ENCODE data around the gene PFDN4.

Gene PFDN4

DNA sequence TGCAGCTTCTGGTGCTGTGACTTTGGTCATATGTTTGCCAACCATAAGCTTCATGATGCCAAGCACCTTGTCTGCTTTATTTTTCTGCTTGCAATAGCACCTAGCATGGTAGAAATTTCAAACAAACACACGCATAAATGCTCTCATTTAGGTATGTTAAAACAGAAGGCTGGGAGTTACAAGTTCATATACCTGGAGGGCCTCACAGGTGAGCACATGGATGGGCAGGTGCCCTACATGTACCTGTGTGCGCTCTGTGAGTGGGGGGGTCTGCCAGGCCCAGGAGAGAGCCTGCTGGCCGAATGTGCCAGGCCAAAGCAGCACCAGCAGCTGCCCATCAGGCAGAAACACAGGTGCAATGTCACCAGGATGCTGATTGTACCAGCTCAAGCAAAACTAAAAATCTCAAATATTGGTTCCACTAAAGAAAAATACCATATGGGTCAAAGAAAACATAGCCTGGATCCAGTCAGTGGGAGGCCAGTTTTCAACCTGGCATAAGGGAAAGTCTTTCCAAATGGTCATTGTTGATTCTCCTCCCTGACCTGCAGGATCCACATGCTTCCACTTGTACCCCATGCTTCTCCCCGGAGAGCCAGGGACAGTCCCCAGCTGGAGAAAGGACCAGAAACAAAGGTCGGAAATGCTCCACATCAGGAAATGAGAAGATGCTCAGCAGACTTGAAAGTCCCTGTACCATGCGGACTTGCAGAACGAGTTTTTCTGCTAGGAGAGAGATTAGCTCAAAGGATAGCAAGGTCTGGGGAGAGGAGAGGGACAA lies 7.2 kb upstream of the PFDN4 start:
- DNase-seq (ENCODE audit: low spot score): no peak

DNA sequence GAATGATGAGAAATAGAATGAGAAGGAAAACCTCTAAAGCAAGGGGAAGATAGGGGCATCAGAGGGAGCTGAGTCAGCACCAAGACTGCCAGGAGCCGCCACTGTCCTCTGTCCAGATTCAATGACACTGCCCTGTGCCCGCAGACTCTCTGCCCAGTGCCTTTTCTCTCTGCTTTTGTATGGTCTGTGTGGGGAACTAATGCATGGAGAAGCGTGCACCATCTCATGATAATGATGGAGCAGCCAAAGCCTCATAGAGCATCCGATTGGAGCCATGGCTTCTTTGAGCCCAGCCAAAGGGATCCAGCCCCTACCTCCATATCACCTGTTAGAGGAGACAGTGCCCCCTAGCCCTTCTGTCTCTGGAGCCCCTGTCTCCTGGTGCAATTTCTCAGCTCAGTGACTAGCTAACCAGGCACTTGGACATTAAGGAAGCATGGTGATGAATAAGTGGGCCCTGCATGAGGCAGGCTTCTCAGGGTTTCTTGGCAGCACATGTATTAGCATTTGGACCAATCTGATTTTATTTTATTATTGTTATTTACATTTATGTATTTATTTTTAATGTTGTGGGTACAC lies 6.5 kb upstream of the PFDN4 start:
- no peak for DNase-seq (ENCODE audit: low spot score)

DNA sequence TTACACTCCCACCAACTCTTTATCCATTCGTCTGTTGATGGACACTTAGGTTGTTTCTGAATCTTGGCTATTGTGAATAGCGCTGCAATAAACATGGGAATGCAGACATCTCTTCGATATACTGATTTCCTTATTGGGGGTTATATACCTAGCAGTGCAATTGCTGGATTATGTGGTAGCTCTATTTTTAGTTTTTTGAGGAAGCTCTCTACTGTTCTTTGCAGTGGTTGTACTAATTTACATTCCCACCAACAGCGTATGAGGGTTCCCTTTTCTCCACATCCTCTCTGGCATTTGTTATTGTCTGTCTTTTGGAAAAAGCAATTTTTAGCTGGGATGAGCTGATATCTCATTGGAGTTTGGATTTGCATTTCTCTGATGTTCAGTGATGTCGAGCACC lies 4.6 kb upstream of the PFDN4 start:
- no peak for DNase-seq (ENCODE audit: low spot score)

DNA sequence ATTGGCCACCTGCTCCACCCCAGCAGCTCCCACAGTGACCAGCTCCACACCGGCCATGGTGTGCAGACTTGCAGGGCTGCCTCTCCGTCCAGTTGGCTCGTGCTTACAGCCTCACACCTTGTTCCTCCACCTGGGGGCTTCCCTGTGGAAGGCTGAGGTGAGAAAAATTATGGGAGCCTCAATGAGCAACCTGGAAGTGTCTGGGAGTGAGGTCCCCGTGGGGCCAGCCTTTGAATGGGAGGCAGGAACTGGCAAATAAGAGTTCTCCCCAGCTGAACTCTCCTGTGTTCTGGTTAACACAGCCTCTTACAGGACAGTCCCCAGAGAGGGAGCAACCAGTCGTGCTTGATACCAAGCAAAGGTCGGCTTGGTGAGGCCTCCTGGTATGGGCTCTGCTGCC lies 3.8 kb upstream of the PFDN4 start:
- DNase-seq (ENCODE audit: low spot score): no peak

DNA sequence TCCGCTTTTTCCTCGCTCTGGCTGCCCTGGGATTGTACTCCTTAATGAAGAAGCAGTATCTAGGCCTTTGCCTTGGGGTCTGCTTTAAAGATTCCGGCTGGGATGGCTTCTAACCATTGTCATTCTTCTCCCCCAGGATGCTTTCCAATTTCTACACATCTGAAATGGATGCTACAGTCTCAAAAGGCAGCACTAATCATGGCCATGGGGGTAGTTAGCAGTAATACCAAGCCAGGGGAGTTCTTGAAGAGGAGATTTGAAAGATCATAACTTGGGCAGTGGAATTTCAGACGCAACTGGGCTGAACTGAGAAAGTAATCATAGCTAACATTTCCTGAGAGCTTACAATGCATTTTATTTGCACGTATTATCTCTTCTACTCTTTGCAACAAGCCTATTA lies 3.4 kb upstream of the PFDN4 start:
- no peak for DNase-seq (ENCODE audit: low spot score)

DNA sequence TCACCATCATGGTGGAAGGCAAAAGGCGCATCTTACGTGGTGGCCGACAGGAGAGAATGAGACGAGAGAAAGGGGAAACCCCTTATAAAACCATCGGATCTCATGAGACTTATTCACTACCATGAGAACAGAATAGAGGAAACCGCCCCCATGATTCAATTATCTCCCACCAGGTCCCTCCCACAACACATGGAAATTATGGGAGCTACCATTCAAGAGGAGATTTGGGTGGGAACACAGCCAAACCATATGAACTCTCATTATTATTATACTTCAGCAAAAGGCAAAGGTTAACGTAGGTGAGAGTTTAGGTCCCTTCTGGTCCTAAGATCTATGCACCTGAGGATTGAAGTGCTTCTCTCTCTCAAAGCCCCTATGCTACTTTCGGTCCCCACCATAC lies 2.4 kb upstream of the PFDN4 start:
- DNase-seq (ENCODE audit: low spot score): no peak

DNA sequence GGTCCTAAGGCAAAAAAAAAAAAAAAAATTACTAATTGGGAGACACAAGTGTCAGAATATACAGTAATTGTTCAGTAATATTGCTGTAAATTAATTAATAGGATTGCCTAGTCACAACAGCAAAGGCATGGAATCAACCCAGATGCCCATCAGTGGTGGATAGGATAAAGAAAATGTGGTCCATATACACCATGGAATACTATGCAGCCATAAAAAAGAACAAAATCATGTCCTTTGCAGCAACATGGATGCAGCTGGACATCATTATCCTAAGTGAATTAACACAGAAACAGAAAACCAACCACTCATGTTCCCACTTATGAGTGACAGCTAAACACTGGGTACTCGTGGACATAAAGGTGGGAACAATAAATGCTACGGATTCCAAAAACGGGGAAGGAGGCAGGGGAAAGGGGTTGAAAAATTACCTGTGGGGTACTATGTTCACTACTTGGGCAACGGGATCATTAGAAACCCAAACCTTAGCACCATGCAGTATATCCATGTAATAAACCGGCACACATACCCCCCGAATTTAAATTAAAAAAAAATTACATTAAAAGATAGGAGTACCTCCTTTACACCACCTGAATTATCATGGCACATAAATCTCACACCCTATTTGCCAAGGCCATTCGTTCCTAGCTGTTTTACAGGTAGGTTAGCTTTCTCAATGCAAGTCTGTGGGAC lies 689 bp upstream of the PFDN4 start:
- no peak for DNase-seq (ENCODE audit: low spot score)

DNA sequence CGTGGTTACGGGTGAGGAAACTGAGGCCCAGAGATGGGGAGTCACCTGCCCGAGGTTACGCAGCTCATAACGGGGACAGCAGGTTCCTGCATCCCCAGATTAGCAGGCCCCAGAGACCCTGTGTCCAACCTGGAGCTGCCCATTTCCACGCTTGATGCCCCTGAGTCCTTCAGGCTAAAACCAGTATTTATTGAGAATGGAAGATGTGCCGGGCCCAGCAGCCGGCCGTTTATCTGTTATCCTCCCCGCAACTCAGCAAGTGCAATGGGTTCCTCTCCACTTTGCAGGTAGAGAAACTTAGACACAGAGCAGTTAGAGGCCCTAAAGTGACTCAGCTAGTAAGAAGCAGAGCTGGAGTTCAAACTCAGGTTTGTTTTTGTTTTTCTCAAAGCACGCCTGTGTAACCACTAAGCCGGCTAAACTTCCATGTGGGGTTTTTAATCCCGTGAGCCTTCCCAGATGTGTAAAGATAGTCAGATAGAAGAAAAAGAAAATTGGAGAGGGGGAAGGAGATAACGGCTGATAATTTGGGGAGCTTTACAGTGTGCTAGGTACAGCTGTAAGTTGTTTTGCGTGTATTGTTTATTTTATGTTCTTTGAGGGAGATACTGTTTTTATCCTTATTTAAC lies 775 bp downstream of the PFDN4 start:
- no peak for DNase-seq (ENCODE audit: low spot score)

DNA sequence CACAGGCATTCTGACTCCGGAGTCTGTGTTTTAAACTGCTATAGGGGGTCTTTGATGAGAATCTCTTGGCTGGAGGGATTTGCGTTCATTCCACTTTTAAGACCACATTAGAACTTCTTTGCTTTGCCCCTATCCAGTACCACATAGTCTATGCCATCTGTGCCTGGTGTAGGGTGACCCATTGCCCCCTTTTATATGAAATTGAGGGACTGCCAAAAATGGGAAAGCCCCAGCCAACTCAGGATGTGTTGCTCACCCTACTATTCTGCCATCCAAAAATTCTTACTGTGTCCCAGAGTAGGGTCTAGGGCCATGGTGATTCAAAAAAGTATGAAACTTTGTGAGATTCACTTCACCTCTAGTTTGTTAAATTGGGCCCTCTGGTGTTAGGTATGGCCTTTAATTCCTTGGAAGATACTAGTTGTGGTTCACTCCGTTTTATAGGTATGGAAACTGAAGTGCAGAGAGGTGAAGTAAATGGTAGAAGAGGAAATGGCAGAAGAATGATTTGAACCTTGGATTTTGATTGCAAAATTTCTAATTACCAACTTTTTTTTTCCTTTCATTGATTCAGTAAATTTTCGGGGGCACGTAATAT lies 1.4 kb downstream of the PFDN4 start:
- DNase-seq (ENCODE audit: low spot score): no peak

DNA sequence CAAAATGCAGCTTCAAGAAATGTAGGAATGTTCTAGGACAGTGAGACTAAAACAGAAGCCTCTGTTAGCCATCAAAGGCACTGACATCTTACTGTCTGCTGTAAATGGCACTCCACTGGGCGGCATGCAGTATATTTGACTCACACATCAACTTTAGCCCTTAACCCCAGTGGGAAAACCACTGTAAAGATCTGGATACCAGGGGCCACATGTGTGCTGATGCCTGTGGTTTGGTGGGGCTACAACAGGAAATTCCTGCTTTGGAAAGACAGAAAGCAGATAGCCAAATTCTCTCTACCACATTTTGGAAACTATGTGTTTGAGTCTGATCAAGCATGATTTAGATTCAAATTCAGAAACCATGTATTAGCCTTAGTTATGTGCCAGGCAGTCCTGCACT lies 4.3 kb downstream of the PFDN4 start:
- no peak for DNase-seq (ENCODE audit: low spot score)

DNA sequence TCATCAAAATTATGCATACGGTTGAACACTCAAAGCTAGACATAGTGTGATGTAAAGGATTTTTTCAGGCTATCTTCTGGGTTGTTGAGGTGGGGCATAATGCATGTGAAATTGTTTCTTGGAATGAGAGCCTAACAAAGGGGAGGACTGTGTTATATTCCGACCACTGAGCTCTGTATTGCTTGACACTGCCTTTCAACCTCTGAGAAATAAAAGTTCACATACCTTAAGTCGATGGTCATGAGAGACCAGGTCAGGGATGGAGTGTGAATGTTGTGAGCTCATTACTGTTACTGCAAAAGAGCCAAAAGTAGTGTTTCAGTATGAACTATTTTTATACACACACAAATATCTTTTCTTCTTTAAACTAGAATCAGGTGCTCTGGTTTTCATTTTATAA lies 5.0 kb downstream of the PFDN4 start:
- DNase-seq (ENCODE audit: low spot score): no peak

DNA sequence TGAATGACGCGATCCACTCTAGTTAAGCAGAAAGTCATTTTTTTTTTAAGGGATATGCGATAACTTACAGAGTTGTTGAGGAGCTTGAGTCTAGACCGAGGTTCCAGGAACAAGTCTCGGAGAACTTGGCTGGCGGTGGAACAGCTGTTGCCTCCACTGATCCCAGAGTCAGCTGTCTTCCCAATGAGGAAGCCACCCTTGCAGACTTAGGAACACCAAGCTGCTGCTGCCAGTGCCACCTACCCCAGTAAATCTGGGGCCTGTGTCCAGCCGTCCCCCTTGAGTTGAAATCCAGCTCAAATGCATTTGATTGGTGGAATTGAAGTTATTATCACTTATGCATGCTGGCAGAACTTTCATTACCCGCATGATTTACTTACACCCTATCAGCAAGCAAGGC lies 6.7 kb downstream of the PFDN4 start:
- DNase-seq (ENCODE audit: low spot score): no peak

DNA sequence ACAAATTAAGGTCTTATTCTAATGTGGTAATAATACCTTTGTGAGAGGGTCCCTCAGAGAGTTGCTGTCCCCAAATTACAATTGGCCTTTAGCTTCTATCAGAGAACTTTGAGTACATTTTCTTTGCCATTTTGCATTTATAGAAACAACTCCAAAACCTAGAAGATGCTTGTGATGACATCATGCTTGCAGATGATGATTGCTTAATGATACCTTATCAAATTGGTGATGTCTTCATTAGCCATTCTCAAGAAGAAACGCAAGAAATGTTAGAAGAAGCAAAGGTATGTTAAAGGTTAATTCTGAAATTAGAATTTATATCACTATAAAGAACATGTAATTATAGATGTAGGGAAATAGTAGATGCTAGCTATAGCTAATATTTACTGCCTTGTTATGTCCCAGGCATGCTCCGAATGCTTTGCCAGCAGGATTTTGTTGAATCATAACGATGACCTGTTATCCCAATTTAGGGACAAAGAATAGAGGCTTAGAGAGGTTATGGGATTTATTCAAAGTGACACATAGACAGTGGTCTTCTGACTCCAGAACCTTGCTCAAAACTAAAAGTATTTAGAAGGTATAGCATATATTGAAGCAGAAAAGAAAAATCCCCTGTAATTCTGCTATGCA lies 7.4 kb downstream of the PFDN4 start:
- no peak for DNase-seq (ENCODE audit: low spot score)

DNA sequence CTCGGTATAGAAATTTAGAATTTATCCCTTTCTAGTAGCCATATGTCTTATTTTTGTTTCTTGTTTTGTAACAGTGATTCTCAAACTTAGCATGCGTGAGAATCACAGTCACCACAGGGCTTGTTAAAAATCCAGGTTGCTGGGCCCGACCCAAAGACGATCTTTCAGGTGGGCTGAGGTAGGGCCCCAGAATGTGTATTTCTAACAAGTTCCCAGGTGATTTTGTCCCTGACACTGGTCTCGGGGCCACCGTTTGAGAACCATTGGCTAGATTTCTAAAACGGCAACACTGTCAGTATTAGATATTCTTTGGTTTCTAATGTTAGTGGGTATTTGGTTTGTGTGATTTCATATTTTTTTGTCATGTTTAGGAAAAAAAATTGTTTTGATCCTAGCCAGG lies 9.9 kb downstream of the PFDN4 start:
- no peak for DNase-seq (ENCODE audit: low spot score)

DNA sequence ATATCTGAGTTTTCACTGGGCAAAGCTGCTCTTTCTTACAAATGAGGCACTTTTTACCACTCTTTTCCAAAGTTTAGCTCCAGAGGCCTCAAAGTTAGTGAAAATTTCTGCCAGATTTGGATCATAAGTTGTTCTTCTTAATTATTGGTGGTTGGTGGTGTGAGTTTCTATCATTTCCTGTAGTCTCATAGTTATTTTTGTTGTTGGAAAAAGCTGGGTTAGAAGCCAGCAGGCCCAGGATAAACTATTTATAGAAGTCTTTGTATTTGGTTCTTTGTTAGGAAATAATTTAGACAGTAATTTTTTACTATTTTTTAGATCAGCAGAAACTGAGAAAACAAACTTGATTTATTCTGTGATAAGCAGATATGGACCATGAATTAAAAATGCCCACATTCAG lies 10.6 kb downstream of the PFDN4 start:
- DNase-seq (ENCODE audit: low spot score): no peak

DNA sequence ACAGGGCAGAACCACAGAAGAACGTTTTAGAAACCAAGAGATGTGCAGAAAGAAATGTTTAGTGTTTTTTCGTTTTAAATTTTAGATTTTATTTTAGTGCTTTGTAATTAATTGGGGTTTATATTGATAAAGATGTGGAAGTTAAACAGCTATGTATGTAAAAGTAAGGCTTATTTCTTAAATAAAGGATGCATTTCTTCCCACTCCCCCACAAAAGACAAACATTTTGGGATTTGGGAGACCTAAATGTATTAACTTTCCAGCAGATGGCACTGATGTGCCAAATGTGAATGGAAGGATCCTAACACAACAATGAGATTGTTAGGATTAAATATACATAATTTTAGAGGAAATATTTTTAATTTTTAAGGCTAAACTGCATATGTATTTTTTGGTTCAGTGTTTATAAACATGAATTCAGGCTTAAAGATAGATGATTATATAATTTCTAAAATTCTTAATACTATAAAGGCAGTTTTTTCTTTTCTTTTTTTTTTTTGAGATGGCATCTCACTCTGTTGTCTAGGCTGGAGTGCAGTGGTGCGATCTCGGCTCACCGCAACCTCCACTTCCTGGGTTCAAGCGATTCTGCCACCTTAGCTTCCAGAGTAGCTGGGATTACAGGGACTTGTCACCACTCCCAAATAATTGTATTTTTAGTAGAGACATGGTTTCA lies 12.0 kb downstream of the PFDN4 start:
- no peak for DNase-seq (ENCODE audit: low spot score)

DNA sequence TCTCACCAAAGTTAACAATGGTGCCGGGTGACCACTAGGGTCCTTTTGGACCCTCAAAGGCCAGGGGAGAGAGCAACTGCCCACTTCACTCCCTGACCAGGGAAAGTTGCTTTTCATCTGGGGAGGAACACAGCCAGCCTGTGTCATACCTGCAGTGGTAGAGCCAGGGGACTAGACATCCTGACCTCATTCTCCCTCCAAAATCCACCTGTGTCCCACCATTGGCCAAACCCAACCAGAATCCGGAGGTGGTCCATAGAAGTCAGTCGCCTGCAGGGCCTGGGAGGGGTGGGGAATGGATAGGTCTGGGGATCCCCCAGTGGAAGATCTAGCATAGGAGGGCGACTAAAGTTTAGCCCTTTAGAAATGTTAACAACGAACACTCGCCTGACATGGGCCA lies 12.8 kb downstream of the PFDN4 start:
- no peak for DNase-seq (ENCODE audit: low spot score)

DNA sequence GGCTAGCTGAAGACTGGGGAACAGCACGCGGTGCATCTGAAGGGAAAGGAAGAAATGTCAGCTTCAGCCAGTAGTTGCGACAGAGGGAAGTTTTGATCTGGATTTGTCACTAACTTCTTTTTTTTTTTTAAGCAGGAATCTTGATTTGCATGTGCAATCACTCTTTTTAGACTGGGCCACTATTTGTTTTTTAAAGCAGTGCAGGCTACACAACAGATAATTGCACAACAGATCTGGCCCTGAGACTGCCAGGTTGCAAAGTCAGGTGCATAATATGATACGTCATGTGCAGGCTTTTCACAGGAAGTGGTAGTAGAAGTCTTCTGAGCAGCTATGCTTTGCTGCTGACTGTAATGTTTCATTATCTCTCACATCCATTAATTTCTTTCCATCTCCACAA lies 13.5 kb downstream of the PFDN4 start:
- no peak for DNase-seq (ENCODE audit: low spot score)

DNA sequence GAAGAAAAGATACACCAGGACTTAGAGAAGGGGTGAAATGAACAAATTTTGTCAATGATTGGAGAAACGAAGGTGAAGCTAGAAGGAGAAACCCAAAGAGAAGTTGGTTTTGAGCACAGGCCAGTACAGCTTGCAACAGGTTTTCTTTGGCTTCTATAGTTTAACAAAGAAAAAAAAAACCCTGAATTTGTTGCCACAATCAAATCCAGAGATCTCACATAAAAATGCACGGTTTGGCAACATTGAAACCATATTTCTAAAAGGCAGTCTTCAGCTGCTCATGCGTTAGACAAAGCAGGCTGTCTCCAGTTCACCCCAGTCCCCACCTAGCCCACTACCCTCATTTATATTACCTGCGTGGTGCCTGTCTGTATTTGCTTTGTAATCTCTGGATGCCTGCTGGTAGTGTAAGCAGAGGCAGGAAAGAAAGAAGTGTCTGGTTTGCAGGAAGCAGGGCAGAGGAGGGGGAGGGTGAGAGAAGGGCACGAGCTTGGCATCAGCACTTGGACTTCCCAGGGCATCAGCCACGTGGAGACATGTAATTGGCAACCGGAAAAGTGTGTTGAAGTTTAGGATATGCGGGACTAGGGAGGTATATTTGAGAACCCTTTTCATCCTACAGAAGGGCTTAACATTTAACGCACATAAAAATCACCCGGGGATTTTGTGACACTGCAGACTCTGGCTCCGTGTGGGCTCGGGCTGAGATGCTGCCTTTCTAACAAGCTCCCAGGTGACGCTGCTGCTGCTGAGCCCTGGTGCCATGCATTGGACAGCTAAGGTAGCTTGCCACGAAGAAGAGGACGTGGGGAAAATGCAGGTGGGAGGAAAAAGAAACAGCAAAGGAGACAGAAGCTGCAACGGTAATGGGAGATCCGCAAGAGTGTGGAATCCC lies 14.4 kb downstream of the PFDN4 start:
- no peak for DNase-seq (ENCODE audit: low spot score)

DNA sequence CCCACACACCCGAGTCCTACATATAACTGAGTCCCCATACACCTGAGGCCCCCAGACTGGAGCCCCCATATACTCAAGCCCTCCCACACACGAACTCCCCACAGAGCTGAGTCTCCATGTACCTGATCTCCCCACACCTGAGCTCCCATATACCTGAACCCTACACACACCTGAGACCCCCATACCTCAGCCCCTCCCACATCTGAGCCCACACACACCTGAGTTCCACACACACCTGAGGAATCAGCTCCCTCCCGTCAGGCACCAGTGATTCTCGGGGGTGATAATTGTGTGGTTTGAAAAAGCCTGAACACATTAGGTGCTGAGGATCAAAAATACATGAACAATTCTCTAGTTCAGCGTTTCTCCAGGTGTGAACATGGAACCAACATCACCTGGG lies 15.4 kb downstream of the PFDN4 start:
- DNase-seq (ENCODE audit: low spot score): no peak

DNA sequence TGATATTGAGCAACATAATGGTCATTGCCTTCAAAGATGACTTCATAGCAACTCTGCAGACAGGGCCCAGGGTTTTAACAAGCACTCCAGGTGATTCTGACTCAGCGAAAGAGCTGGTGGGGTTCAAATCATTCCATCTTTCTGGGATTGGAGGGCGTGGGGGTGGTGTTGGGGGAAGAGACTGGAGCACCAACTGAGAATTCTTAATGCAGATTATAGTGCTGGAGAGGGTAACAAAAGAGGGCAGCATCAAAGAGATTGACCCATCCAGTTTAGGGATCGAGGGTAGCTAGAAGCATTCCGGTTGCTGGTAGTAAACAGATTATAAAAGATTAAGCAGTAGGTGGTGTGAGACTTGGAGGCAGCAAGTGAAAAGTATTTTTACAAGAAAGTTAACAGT lies 15.9 kb downstream of the PFDN4 start:
- DNase-seq (ENCODE audit: low spot score): no peak

Data from CD4-positive, alpha-beta T cell treated with Interleukin-6 at 100 ng/mL for 8 hours (primary cell).